ENCODE data around the gene ALDH1L2.
A peak's percentile ranks its signal among the peaks of the same experiment; 100 is the strongest.

ALDH1L2 gene

DNA sequence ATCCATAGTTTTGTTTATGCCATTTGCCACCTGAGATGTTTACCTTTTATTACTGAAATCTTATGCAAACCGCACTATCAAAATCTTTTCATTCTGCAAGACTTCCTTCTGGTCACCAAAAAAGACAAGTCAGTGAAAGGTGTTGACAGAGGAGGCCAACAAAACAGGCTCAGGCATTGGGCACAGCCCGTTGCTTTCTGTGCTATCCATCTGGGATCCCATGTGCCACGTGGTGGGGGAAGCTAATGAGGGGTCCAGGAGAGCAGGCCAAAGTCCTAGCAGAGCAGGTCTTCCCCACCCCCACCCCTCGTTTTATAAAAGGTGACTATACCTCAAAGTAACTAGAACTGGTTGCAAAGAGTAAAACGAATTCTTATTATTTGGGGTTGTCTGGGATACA lies 1.2 kb downstream of the ALDH1L2 start:
- DNase-seq: no peak

DNA sequence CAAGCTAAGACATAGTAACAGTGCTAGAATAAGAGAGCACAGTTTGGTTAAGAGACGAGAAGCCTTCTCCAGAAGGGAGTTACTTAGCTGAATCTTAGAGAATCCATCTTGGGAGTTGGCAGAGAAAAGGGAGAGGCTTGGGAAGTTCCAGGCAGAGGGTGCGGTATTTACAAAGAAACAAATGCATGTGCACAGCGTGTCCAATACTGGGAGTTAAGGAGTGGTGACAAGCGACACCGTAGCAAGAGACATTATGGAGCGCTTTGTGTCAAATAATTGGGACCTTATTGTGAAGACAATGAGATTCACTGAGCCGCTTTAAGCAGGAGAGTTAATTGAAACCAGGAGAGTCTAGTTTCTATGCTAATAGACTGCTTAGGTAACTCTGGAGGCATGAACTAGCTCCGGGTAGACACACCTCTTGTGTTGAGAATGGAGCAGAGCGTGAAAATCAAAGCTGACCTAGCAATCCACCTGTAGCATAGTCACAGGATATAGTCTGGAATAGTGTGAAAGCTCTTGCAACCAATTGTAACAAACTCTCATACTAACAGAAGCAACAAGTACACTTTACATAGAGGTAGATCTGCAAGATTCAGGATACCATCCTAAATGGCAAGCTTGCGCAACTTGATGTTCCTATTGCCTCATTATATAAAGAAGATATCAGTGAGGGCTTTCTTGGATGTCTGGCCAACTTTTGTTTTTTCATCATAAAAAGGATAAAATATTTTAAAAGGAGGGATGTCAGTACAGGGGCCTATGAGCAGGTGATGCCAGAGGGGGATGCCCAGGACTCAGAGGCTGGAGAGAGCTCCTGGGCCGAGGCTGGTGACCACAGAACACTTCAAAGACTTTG lies 5.3 kb downstream of the ALDH1L2 start:
- DNase-seq: no peak

DNA sequence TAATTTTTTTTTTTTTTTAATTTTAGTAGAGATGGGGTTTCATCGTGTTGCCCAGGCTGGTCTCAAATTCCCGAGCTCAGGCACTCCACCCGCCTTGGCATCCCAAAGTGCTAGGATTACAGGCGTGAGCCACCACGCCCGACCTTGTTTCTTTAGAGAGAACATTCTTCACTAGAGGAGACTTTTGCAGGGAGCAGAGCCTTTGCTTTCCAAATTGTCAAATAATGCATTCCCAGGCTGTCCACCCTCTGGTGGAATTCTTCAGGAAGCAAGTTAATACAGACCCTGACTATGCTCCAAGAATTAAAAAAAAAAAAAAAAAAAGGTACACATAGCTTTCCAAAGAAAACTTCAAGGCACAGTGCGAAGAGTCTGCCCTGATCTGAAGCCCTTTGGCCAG lies 6.8 kb downstream of the ALDH1L2 start:
- DNase-seq: no peak

DNA sequence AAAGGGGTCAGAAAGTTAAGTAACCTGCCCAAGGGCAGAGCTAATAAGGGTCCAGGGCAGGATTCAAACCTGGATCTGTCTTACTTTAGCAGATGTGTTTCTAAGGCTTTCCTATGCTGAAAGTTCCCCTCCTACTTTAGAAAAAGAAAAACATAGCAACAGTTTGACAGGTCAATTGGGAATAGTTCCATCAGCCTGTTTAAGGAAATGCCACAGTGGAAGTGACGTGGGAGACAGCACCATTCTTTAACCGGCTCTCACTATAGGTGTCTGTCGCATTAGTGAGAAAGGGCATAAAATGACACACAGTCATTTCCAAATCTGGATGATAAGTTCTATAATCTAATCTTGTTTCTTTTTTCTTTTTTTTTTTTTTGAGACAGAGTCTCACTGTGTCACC lies 7.3 kb downstream of the ALDH1L2 start:
- no peak for DNase-seq

DNA sequence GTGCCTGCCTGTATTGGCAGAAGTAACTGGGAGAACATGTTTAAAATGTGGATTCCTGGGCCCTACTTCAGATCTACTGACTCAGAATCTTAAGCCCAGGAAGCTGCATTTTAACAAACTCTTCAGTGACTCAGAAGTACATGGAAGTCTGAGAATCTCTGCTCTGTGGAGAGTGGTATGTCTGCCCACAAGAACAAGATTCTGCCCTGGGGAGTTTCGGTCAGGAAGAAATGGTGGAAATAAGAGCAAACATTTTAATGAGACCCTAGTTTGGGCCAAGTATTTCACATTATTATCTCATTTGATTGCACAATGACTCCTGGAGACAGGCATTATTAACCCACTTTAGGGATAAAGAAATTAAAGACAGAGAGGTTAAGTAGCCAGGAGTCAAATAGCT lies 8.2 kb downstream of the ALDH1L2 start:
- no peak for DNase-seq

DNA sequence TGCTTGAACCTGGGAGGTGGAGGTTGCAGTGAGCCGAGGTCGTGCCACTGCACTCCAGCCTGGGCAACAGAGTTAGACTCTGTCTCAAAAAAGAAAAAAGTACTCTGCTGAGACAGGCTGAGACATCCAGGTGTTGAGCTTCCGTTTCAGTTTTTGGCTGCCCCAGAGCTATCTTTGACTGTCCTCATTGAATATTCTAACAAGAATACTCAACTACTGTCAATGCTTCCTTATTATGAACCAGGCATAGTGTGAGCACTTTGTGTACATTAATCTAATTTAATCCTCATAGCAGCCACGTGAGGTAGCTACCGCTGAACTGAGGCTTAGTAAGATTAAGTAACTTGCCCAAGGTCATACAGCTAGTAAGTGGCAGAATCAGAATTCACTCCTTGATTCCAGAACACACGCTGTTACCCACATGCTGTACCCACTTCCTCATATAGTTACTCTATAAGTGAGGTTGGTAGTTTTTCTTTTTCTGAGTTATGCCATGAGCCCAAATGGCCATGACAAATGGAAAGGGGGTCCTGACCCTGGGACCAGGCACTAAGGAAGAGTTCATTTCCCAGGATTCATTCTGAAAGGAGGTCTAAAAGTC lies 11.3 kb downstream of the ALDH1L2 start:
- DNase-seq: no peak

DNA sequence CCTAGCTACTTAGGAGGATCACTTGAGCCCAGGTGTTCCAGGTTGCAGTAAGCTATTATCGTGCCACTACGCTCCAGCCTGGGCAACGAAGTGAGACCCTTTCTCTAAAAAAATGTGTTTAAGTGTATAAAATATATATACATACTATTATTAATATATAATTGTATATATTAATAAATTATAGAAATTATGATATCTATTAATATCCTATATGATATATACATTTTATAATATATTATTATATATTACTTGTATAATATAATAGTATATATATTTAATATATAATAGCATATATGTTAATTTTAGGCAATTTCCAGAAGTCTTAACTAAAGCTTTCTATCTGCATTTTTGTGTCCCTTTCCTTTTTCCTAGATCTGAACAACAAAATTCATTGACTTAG lies 12.3 kb downstream of the ALDH1L2 start:
- no peak for DNase-seq

DNA sequence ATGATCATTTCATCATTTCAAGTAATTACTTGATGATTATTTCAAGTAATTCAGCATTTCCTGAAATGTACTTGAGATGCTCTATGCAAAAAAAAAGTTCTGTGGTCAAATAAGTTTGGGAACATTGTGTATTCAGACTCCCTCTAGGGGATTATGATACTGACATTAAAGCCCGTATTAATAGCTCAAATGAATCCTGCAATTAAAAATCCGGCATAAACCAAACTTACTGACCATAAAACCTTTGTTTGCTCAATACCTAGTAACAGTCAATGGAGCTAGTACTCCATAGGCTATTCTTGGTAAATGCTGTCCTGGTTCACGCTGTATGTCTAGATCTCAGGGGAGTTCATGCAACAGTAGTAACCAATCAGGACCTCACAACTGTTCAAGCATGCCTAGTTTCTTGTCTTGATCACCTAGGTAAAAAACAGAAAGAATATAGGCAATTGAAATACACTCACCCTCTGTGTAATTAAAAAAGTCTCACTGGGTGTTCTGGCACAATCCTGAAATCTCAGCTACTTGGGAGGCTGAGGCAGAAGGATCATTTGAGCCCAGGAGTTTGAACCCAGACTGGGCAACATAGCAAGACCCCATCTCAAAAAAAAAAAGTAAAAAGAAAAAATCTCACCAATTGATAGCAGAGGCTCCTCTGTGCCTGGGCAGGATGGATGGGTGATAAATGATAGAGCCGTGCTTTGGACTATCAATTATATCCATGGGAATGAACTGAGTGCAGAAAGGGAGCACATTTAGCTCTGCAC lies 14.1 kb downstream of the ALDH1L2 start:
- DNase-seq: no peak

DNA sequence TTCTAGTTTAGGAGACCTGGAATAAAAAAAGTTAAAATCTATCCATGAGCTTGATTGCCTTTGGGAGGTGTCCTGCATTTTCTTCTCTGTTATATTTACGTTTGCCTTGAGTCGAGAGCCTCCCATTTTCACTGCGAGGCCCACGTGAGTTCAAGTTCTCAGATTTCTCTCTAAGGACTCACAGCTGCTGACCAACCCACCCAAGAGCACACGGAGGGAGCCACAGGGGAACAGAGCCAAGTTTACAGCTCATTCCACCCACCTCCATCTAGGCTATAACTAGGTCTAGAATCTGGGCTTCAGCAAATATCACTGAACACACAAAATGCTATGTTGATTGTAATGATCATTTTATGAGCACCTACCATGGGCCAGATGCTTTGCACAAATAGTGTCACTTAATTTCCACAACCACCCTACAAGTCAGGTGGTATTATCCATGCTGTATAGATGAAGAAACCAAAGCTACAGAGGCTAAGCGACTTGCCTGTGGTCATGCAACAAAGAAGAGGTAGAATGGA lies 16.7 kb downstream of the ALDH1L2 start:
- DNase-seq: no peak

DNA sequence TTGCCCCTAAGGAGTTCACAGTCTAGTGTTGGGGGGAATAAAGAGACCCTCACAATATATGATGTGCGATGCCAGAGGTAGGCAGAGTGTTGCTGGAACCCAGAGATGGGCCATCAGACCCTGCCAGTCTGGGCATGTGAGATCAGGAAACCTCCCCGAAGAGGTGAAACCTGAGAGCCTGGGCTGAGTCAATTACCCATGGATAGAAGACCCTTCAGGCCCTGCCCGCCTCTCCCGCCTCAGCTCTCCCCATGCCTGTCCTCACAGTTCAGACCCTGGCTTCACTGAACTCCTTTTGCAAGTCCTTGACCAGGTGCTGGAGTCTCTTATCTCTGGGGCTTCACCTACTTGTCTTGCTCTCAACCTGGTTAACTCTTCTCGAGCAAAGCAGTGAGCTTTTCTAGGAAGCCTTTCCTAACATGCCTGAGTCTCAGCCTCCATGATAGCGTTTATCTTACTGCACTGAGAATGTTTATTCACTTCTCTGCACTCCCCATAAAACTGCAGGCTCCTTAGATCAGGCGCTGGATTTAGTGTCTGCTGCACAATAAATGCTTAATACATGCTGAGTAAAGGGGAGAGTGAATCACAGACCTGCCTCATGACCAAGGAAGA lies 19.6 kb downstream of the ALDH1L2 start:
- no peak for DNase-seq

DNA sequence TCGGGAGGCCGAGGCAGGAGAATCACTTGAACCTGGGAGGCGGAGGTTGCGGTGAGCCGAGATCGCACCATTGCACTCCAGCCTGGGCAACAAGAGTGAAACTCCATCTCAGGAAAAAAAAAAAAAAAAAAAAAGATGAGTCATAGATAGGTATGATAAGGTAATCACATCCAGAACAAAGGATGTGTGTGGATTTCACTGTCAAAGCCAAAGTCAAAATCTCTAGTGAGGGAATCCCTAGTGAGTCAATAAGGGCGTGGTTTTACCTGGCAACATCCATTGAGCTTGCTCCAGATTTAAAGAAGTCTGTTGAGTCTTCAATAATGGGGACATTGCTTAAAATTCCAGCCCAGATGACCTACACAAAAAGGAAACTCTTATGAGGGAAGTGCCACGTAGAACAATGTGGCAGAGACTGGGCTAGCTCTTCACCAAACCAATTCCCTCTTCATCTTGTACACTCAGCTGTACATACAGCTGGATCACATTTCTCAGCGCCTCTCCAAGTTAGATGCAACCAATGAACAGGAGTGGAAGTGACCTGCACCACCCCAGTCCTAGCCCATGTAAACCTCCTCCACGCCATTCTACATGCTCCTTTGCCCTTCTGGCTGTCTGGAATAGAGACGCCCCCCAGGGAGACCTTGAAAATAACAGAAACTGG lies 23.4 kb downstream of the ALDH1L2 start:
- DNase-seq: no peak

DNA sequence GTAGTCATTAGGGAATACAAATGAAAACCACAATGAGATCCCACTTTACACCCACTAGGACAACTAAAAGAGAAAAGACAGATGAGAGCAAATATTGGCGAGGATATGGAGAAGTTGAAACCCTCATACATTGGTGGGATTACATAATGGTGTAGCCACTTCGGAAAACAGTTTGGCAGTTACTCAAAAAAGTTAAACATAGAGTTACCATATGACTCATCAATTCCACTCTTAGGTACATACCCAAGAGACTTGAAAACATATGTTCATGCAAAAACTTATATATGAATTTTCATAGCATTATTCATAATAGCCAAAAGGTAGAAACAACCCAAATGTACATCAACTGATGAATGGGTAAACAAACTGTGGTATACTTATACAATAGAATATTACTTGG lies 27.1 kb downstream of the ALDH1L2 start:
- DNase-seq: no peak

DNA sequence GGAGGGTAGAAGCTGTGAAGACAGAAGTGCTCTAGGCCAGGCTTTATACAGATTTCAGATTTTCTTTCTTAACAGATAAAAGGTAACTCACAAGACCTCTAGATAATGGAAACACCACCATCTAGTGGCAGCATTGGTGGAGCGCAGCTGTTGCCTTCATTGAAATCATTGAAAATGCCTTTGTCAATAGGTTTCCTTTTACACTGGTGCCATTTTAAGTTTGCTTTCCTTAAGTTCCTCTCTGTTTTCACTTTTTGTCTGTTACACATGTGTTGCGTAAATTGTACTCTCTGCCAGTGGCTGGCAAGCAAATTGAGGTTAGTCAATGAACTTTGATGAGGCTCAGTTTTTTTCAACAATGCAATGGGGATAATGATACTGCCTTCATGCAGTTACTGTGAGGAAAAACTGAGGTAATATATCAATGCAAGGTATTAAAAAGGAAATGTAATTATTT lies 31.1 kb downstream of the ALDH1L2 start:
- DNase-seq: peak; percentile 52

DNA sequence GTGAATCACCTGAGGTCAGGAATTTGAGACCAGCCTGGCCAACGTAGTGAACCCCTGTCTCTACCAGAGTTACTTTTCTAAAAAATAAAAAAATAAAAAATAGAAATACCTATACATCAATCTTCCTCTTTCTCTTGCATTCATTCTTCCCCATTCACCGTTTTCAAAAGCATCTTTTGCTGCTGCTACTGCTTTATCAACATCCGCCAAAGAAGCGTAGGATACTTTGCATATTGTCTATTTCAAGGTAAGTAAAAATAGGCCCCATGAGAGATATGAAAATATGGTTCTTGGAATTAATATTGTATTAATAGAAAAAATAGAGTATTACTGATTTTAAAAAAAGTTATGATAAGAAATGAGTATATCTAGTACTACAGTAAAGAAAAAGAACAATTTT lies 32.3 kb downstream of the ALDH1L2 start:
- no peak for DNase-seq

DNA sequence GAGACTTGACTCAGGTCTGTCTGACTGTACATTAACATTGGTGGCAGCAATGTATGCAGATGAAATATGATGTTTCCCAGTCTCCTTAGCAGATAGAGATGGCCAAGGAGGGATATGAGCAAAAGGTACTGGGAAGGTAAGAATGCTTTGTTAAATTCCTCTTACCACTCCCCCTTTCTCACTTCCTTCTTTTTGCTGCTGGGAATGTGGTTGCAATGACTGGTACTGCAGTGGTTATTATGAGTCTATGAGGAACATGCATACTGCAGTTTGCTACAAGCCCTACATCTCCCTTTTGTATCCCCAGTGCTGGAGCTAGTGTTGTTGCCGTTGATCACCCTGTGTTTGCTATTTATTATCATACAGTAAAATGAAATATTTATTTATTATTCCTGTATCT lies 35.9 kb downstream of the ALDH1L2 start:
- DNase-seq: no peak

DNA sequence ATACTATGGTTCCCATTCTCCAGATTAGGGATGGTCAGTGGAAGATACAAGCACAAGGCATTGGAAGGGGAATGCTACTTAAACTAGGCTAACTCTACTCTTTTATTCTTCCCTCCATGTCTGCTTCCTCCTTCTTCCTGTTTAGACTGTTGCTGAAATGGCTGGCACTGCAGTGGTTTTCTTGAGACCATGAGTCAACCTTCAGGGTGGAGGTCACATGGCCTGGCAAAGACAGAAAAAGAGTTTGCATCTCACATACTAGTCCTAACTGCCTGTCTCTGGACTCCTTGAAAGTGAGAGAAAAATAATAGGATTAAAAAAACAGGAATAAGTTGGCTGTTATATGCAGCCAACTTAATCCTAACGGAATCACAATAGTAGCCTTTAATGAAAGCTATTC lies 37.0 kb downstream of the ALDH1L2 start:
- no peak for DNase-seq

DNA sequence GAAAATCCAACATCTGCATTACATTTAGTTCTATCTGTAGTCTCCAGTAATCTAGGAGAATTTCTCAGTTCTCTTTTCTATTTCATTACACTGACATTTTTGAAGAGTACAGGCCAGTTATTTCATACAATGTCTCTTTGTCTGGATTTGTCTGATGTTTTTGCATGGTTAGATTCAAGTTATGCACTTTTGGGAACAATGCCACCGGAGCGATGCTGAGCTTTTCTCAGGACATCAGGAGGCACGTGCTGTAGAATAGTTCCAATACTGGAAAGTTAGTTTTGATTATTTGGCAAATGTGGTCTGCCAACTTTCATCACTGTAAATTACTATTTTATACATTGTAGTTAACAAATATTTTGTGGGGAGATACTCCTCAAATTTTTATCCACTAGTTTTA lies 43.1 kb downstream of the ALDH1L2 start:
- DNase-seq: no peak

DNA sequence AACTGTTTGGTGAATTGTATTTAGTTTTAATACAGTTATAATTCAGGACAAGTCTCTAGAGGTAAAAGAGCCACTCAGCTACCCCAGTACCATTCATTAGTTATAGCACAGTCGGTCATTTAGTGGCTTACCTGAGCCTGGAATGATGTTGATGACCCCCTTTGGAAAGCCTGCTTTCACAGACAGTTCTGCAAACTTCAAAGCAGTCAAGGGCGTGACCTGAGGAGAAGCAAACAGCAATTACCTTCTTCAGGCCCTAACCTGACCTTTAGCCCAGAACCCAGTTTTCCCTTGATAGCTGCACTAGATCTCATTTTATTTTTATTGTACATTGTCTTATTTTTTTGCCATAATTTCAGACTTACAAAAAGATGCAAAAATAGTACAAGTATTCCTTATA lies 43.8 kb downstream of the ALDH1L2 start:
- no peak for DNase-seq

DNA sequence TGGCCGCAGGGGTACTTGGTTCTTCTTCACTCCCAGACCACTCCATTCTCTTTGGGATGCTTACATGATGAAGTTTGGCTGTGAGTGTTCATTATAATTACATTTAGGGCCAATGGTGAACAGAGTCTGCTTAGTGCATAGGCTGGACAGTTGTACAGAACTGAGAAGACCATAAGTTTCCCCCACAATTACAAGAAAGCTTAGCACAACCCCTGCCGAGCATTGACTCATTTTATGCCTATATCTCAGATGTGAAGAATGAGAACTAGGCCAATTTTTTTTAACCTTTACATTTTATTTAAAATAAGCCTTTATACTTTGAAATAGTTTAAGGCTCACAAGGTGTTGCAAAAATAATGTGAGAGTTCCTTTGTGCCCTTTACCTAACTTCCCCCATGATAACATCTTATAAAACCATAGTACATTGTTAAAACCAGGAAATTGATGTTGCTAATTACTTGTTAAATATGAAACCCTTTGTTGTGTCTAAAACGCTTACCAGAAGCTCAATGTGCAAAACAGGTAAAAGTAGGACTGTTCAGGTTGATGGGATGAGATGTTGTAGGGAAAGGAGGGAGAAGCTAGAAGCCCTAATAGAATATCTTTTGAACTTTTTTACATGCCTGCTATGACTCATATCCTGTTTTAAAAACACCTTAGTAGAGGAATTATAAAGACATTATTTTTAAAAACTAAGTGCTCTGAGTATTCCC lies 47.2 kb downstream of the ALDH1L2 start:
- DNase-seq: no peak

DNA sequence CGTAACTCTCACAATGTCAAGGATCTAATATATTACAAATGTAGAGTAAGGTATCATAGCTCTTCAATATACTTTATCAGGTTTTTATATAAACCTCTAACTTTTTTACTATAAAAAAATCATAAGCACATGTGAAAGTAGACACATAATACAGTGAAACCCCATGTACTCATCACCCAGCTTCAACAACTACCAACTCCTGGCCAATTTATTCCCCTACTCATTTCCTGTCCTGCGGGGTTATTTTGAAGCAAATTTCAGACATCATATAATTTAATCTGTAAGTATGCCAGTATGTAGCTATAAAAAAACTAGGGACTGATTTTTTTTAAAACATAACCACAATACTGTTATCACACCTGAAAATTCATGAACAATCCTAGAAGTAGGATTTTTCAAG lies 50.4 kb downstream of the ALDH1L2 start:
- no peak for DNase-seq

DNA sequence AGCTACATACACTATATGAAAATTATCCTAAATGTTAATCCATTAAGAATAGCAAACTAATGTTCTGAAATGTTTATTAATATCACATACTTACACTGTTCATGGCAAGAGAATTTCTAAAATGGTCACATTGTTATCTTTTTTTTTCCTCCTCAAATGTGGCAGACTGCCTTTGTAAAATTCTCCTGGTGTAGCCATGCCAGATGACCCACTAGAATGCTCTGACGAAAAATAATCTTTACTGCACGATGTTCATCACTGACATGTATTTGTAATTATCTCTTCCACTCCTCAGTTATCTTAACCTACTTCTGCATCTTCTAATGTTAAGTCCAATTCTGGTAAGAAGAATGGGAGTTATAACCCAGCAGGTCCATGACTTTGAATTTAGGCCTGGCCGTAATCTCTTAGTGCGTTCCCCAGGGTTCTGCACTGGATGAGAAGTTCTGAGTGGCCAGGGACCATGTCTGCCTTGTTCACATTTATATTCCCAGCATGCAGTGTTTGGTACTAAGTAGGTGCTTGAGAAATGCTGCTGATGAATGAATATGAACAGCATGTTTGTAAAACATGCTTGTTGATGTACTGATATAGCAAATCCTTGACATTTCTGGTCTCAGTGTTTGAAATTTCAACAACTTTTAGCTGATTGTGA lies 51.4 kb downstream of the ALDH1L2 start:
- no peak for DNase-seq
